ENCODE results near the gene PCAT6.

DNA sequence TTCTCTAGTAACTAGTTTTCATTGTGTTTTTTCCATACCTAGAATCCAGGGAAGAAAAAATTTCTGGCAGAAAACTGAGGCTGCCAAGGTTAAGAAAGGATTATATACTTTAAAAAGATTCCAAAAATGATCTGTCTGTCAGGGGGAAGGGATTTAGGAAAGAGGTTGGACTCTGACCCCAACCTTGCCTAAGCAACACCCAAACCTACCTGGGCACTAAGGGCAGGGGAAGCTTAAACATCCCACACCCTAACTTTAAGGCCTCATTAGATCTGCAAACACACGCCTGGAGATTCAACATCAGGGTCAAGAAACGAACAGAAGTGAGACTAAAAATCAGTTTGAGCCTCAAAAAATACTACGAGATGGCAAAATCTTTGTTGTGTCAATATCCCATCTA, 22.0 kb upstream of the PCAT6 start:
- TF ChIP-seq EZH2 (IDR thresholded peaks at IDR 0.05; ENCODE audit: insufficient read depth, poor library complexity, severe bottlenecking): no peak
- no peak for TF ChIP-seq EZH2phosphoT487 (IDR thresholded peaks at IDR 0.05; ENCODE audit: insufficient read depth, low read depth)

Measured in GM23248 (cell line).